Hindlimb muscle (tissue), 1 donor: Measurements from ENCODE around the gene LCE3A. TPM values are rescaled to one million over a fixed set of nuclear protein-coding genes. Genes with fewer than 3 reads are reported as not detected.
A peak's percentile ranks its signal among the peaks of the same experiment; 100 is the strongest.
"Not testable (repeated sequence)": the region's sequence is repeated elsewhere in the genome, so short reads cannot be mapped to it uniquely, and the experiment has no call there.

Experiments used
- DNase-seq: peaks from one replicate; pipeline ENCODE4 v3.0.0-alpha.2; 2013
- polyA plus RNA-seq: library from polyadenylated mRNA; unstranded; fragments of 120-200 nt; gene quantifications from one replicate; pipeline ENCODE4 v1.2.1, GENCODE V29; 2013; ENCODE audit not compliant: insufficient read length

The LCE3A gene, protein sequence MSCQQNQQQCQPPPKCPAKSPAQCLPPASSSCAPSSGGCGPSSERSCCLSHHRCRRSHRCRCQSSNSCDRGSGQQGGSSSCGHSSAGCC
- not detected for polyA plus RNA-seq

DNA sequence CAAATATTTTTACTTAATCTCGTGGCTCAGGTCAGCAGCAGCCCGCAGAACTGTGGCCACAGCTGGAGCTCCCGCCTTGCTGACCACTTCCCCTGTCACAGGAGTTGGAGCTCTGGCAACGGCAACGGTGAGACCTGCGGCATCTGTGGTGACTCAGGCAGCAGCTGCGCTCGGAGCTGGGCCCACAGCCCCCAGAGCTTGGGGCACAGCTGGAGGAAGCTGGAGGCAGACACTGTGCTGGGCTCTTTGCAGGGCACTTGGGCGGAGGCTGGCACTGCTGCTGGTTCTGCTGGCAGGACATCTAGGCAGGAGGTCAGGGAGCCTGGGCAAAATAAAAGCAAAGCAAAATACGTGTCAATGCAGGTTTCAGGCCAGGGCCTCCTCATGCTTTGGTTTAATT, at the start of gene LCE3A:
Gene LCE3A (minus strand): TSS at position 301 of the 400 bp plus-strand sequence. CDS start 0 bp downstream, at position 301.
- DNase-seq = peak; percentile 19

DNA sequence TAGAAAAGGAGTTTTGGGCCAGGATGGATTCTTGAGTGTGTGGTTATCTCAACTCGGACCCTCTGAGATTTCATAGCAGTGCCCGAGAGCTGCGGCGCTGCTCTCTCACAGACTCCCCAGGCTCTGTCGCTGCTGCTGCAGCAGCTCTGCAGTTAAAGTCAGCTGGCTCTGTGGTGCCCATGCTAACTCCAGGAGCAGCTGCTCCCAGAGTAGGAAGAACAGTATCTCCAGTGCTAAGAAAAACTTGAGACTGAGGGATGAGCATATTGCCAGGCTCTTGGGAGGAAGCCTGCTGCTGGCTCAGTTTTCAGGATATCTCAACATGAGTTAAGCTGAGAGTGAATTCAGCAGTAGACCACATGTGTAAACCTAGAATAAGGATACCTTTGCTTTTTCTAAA, 44.7 kb upstream of the LCE3A start:
- no peak for DNase-seq

DNA sequence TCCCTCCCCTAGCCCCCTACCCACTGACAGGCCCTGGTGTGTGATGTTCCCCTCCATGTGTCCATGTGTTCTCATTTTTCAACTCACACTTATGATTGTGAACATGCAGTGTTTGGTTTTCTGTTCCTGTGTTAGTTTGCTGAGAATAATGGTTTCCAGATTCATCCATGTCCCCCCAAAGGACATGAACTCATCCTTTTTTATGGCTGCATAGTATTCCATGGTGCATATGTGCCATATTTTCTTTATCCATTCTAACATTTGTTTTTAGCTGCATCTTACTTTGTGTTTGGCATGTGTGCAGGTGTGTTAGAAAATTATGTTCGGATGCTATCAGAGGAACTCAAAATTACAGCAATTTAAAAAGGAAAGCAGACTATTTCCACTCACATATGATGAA, 43.3 kb upstream of the LCE3A start:
- DNase-seq = not testable (repeated sequence)

DNA sequence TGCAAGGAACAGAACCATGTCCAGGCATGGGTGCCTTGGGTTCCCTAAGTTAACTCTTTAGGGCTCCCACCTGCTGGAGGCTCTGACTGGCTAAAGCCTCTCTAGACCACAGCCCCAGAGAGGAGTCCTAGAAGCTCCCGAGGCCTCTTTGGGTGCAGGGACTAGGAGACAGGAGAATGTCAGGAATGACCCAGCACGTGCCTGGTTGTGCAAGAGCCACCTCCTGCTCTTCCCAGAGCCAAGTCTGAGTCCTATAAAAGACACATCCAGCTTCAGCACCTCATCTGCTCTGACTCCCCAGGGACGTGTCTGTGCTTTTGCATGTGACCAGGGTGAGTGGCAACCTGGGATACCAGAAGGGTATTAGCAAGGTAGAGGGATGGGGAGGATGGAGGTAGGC, 40.2 kb upstream of the LCE3A start, which contains the start of gene LCE2D:
Gene LCE2D (plus strand): TSS at position 283 of the 400 bp plus-strand sequence. CDS start 726 bp downstream, outside the sequence.
- no peak for DNase-seq

DNA sequence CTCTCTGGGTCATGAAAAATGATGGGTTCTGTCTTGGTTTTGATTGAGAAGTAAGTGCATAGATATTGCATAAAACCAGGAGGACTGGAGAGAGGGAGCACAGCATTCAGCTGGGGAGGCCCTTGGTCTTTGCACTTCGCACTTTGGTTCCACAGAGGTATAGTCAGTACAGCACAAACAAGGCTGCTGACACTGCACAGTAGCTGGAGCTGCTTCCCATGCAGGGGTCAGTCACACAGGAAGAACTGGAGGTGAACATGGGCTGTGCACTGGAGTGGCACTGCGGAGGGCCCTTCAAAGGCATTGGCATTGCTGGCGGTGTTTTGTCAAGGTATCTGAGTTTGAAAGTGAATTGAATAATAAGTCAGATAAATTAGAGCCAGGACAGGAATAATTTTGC, 35.7 kb upstream of the LCE3A start:
- DNase-seq = no peak

DNA sequence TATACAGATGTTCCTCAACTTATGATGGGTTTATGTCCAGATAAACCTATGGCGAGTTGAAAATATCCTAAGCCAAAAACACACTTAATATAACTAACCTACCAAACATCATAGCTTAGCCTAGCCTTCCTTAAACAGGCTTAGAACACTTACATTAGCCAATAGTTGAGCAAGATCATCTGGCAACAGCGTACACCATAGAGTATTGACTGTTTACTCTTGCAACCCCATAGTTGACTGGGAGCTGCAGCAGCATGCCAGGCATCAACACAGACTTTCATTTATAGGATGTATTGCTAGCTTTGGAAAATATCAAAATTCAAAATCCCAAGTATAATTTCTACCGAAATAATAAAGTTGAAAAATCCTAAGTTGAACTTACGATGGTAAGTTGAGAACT, 34.8 kb upstream of the LCE3A start:
- no peak for DNase-seq

DNA sequence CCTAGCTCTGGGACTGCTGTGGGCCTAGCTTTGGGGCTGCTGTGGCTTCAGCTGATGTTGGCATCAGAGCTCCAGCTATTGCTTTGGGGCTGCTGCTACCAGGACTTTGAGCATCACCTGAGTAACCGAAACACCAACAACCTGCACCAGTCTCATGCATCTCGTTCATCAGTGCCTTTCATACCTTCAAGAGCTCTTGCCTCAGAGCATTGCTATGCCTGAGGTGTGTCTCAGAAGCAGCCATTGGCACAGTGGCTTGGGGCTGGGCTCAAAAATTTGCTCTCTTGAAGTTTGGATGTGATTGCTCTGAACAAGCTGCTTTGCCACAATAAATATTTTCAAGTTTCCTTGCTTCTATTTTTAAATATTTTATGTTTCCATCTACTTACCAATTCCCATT, 33.6 kb upstream of the LCE3A start:
- no peak for DNase-seq

DNA sequence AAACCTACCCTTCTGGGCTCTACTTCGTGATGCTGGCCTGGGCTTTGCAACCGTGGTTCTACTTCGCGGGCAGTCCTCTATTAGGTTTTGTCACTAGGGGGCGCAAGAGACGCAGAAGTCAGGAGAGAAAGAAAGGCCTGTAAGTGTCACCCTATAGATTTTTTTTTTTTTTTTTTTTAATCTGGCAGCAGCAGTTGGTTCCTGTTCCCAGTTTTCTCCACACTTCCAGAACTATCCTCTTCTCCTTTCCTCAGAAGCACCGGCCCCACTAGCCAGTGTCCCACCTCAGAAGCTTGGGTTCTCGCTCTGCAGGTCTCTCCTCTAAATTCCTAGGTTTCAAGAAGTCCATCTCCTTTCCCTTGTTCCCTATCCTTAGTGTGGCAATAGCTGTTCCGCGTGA, 31.2 kb upstream of the LCE3A start:
- peak; percentile 36 for DNase-seq

DNA sequence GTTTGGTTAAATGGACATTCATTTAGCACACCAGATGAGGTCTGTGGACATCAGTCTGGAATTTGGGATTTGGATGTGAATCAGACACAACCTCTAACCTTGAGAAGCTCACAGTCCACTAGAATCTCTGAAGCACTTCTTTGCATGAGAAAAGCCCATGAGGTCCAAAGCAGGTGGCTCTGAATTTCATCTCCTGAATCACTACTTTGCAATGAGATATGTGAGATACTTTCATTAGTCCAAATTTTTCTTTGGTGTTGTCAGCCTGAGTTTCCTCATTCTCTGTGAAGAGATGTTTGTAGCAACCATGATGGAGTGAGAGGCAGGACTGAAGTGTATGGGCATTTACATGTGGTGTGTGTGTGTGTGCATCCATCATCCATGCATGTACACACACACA, 23.8 kb upstream of the LCE3A start:
- no peak for DNase-seq

DNA sequence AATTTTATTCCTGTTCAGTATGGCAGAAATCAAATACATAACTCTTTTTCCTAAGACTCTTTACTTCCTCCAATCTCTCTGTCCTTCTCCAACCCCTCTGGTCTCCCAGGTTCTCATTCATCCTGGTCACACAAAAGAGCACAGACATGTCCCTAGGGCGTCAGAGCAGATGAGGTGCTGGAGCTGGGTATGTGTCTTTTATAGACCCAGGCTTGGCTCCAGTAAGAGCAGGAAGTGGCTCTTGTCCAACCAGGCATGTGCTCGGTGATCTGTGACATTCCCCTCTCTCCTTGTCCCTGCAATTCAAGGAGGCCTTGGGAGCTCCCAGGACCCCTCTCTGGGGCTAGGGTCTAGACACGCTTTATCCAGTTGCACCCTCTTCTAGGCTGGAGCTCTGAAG, 22.2 kb upstream of the LCE3A start:
- DNase-seq = no peak

DNA sequence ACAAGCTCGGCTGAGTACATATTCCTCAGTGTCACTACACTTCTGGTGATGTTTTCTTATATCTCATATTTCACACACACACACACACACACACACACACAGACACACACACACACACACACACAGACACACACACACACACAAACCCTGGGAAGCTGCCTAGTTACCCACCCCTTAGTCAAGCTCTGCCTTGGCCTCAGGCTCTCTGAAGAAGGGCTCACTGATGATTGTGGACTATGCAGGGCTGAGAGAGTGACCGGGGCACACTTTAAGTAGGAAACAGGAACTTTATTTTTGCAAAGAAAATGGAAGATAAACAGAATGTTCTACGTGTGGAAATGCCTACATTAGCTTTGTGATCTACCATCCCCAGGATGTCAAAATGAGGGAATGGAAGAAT, 21.0 kb upstream of the LCE3A start:
- DNase-seq = no peak

DNA sequence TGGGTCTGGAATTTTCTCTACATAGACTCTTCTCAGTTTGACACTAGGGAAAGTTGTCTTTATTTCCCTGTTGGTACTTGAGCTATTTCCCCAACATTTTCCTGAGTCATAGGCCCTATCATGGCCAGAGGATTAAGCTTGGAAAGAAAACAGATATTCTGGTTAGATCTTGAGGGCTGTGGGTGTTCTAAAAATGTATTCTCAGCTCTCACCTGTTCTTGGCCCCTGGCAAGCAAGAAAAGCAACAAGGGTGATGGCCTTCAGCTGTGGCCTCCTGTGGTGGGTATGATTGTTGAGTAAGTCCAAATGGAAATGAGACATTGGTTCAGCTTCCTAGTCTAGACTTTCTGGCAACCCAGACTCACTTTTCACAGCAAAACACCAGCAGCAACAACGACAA, 17.4 kb upstream of the LCE3A start:
- no peak for DNase-seq

DNA sequence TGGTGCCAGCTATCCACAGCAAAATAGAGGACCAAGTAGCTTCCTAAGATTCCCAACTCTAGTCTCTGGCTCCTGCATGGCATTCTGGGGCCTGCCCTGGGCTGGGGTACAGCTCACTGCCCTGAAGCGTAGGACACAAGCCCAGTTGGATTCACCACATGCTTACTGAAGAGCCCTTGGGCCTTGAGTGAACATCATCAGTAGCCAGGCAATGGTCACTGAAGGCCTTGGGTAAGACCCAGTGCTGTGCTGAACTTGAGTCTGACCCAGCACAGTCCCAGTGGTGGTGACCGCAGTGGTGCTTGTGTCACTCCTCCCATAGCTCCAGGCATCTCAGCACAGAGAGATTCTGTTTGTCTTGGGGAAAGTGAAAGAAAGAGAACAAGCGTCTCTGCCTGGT, 7.7 kb upstream of the LCE3A start:
- DNase-seq = no peak

DNA sequence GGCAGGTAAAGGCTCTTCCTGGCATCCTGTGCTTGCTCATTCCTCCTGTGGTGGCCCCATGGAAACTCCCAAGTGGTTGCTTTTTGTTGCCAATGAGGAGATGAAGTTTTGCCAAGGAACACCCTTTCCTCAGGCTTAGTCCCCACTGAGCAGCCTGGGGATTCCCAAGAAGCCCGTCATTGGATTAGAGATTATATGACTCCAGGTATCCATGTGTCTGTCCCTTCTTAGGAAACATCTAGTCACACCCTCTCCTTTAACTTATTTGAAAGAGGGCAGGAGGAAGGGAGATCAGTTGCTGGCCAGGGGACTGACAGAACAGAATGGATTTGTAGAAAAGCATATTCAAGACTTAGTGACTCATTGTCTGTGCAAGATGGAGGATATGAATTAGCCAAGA, 3.8 kb upstream of the LCE3A start:
- no peak for DNase-seq

DNA sequence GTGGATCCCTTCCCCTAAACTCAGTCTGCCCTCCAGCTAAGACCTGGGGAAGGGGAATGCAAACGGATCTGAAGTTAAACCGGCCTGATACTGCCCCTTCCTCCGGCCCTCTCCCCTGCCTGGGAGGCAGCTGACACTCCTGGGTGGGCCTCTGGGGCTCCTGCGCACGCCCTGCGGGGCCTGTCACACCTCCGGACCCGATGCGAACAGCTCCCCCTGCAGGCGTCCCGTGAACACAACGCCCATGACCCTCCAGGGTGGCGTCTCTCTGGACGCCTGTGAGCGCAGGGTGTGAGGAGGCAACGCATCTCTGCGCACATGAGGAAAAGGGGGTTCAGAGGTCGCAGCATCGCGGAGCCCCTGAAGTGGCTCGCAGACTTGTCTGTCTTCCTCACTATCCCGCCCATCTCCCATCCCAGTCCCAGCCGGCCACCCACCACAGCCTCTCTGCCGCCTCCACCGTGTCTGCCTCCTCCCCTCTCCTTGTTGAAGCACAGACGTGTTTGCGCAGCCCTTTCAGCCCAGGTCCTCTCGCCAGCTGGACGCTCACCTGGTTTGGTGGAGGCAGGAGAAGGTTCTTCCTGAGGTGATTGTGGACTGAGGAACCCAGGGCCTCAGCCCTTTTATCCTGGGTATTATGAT, 421 bp upstream of the LCE3A start:
- no peak for DNase-seq

DNA sequence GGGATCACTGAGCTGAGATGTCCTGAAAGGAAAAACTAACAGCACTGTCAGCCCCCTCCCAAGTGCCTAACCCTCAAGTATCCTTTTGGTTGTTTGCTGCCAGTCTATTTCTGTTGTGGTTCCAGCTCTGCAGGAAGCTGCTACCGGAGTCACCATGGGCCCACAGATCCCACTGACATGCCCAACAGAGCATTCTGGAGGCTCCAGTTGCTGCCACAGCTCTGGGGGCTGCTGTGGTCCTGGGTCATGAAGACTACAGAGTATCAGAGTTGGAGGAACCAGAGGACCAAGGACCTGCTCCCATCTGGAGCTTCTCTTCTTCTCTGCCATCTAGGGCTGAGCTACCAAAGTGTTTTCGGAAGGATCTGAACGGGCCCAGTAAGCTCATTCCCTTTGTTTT, 910 bp downstream of the LCE3A start:
- no peak for DNase-seq

DNA sequence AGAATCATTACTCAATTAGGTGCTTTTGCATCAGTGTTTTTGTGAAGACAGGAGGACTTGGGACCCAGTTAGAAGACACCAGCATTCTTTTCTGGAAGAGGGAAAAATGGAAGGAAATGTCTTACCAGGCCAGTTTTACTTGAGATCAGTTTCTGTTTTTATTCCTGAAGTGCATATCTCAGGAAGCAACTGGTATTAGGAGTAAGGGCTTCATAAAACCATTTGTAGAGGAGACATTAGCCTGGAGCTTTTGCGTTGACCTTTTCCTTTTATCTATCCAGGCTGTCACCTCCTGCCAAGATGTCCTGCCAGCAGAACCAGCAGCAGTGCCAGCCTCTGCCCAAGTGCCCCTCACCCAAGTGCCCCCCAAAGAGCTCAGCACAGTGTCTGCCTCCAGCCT, 9.4 kb downstream of the LCE3A start, which contains the start of gene LCE3B:
Gene LCE3B (plus strand): TSS at position 301 of the 400 bp plus-strand sequence. CDS start 0 bp downstream, at position 301.
- no peak for DNase-seq

DNA sequence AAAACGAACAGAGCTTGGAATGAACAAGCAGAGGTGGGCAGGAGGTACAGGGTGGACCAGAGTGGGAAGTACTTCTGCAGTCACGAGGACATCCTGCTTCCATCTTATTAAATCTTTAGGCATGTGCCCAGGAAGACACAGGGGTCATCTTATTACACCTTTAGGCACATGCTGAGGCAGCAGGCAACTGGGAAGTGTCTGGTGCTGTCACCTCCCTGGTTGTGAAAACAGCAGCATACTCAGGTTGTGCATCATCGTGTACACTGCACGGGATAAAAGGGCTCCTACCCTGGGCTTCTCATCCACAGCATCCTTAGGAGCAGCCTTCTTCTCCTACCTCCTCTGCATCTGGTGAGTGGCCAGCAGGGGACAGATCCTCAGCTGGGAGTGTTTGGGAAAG, 23.0 kb downstream of the LCE3A start, which contains the start of gene LCE3C:
Gene LCE3C (plus strand): TSS at position 301 of the 400 bp plus-strand sequence. CDS start 498 bp downstream, outside the sequence.
- no peak for DNase-seq

DNA sequence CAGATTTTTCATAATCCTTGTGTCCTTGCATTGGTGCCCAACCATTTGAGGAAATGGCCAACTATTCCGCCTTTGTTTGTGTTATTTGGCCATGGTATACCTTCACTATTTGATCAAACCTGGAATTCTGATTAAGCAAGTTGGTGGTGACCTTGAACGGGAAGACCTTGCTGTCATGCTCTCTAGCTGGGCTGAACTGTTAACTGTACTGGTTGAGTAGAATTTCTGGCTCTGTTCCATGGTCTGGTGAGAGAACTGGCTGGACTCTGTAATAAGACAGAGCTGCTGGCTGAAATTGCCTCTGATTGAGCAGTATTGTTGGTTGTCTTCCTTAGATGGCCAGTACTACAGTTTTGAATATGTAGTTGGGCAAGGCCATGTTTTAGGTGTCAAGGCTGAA, 25.9 kb downstream of the LCE3A start:
- DNase-seq = no peak

DNA sequence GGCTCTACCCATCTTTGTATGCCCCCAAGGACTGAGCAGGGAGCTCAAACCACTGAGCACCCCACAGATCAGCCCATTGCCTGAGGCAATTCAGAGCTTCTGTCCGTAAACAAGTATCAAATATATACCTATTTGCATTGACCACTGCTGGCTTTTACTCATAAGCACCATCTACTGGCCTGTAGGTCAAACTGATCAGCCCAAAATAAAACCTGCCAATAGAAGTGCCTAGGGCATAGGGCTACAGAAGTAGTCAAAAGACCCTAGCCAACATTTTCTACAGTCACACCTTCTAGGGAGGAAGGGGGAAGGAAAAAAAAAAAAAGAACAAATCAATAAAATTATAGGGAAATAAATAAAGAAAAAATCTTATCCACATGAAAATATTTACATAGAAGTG, 37.3 kb downstream of the LCE3A start:
- DNase-seq = no peak

DNA sequence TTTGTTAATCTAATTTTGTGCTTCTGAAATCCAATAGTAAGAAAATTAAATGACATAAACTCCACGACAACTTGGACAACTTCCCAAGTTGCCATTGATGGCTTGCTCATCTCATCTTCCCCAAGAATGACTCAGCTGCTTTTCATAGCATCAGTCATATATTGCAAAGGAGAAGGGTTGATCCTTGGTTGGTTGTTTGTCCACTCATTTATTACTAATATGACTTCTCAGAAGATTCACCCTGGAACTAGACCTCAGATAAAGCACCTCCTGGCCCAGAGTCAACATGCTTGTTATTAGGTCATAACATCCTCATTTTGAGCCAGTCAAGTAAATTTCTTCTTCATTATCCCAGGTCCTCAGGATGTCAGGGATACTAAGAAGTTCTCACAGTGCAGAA, 40.3 kb downstream of the LCE3A start:
- DNase-seq = no peak

DNA sequence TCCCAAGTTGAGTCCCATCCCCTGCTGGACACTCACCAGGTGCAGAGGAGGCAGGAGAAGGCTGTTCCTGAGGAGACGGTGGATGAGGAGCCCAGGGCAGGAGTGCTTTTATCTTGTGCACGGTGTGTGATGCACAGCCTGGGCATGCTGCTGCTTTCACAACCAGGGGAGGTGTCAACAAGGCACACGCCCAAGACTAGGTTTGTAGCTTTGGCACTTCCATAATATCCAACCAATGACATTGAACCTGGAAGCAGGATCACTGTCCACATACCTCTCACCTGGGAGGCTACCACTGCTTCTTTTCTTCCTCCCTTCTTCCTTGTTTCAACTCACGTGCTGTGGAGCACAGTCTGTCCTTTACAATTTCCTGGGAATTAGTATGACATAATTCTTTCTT, 42.5 kb downstream of the LCE3A start, which contains the start of gene LCE3D:
Gene LCE3D (minus strand): TSS at position 84 of the 400 bp plus-strand sequence. CDS start 580 bp downstream, outside the sequence.
- no peak for DNase-seq

DNA sequence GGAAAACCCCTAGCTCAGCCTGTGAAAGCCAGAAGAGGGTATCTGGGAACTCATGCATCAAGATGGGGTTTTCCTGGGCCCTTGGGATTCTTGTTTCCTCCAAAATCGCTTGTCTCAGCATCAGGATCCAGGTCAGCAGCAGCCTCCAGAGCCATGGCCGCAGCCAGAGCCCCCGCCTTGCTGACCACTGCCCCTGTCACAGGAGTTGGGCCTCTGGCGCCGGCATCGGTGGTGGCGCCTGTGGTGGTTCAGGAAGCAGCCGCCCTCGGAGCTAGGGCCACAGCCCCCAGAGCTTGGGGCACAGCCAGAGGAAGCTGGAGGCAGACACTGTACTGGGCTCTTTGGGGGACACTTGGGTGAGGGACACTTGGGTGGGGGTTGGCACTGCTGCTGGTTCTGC, 43.4 kb downstream of the LCE3A start:
- DNase-seq = not testable (repeated sequence)

DNA sequence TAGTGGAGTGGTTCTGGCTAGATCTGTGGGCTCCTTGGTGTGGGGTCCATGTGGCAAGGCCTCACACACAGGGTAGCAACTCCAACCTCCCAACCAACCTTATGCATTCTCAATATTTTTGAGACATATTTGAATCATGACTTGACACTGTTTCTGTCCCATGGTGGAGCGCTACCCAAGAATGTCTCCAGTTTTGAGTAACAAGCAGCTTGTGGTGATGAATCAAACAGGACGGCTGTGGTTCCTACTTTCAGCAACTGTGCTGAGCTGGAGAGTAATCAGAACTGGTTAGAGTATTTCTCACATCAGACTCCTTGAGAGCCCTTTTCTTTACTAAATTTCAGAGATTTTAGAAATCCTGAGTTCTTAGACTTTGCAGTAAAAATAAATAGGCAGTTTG, 45.7 kb downstream of the LCE3A start:
- DNase-seq = no peak
